HG03066 (cell line): Measurements from ENCODE around the gene BMERB1.
"Not testable (repeated sequence)": the region's sequence is repeated elsewhere in the genome, so short reads cannot be mapped to it uniquely, and the experiment has no call there.

Experiments used
- ATAC-seq: cut with Tn5 transposase; IDR thresholded peaks from one replicate; pipeline ENCODE4 v1.9.1; 2021; ENCODE audit warnings: low read depth; ENCODE audit not compliant: unreplicated experiment

BMERB1 gene

GRCh38 chr16:15422222-15422621, 12.2 kb upstream of the BMERB1 start:
- no peak for ATAC-seq

- ATAC-seq = no peak
These were observed 8.5 kb upstream of the BMERB1 start for GRCh38 chr16:15425861-15426260.

- no peak for ATAC-seq
These were observed 7.6 kb upstream of the BMERB1 start for GRCh38 chr16:15426796-15427195.

GRCh38 chr16:15427648-15428239, 6.6 kb upstream of the BMERB1 start:
- ATAC-seq = no peak

- not testable (repeated sequence) for ATAC-seq
These were observed 3.5 kb upstream of the BMERB1 start for GRCh38 chr16:15430884-15431283.

GRCh38 chr16:15434079-15434424, 336 bp upstream of the BMERB1 start:
- ATAC-seq = no peak

GRCh38 chr16:15435216-15435864, 952 bp downstream of the BMERB1 start:
- ATAC-seq = no peak

- no peak for ATAC-seq
These were observed 4.7 kb downstream of the BMERB1 start for GRCh38 chr16:15439102-15439501.

GRCh38 chr16:15439521-15439920, 5.1 kb downstream of the BMERB1 start:
- ATAC-seq = no peak

GRCh38 chr16:15440852-15441251, 6.5 kb downstream of the BMERB1 start:
- ATAC-seq = no peak

- ATAC-seq = not testable (repeated sequence)
These were observed 7.8 kb downstream of the BMERB1 start for GRCh38 chr16:15442140-15442539.

GRCh38 chr16:15443753-15444152, 9.4 kb downstream of the BMERB1 start:
- no peak for ATAC-seq

GRCh38 chr16:15444264-15444663, 9.9 kb downstream of the BMERB1 start:
- no peak for ATAC-seq

GRCh38 chr16:15445450-15445849, 11.1 kb downstream of the BMERB1 start:
- ATAC-seq = no peak

- ATAC-seq = no peak
These were observed 12.5 kb downstream of the BMERB1 start for GRCh38 chr16:15446901-15447300.

- ATAC-seq = no peak
These were observed 16.2 kb downstream of the BMERB1 start for GRCh38 chr16:15450624-15451023.

GRCh38 chr16:15451098-15451731, 16.8 kb downstream of the BMERB1 start:
- ATAC-seq = no peak

- no peak for ATAC-seq
These were observed 18.0 kb downstream of the BMERB1 start for GRCh38 chr16:15452246-15452855.

GRCh38 chr16:15453296-15453695, 18.9 kb downstream of the BMERB1 start:
- not testable (repeated sequence) for ATAC-seq

- ATAC-seq = not testable (repeated sequence)
These were observed 20.5 kb downstream of the BMERB1 start for GRCh38 chr16:15454933-15455332.

- ATAC-seq = no peak
These were observed 23.0 kb downstream of the BMERB1 start for GRCh38 chr16:15457400-15457799.

GRCh38 chr16:15457958-15458357, 23.6 kb downstream of the BMERB1 start:
- no peak for ATAC-seq
